Stimulated activated CD4-positive, alpha-beta T cell treated with anti-CD3 and anti-CD28 coated beads, Interleukin-12 subunit alpha, Interleukin-12 subunit beta, amount 100 ng/mL, for 24 hours (primary cell): ENCODE results near the gene LHX2.

Experiments
- DNase-seq, 2 experiments: peaks; one replicate each; pipeline ENCODE4 v3.0.0-alpha.2; 2020; ENCODE audit warnings: low read depth in 2 of 2

Gene LHX2

GRCh38 chr9:123999661-124000060 lies 11.9 kb upstream of the LHX2 start:
- DNase-seq = no peak

- DNase-seq = no peak
These were observed 11.3 kb upstream of the LHX2 start for GRCh38 chr9:124000161-124000783.

GRCh38 chr9:124000784-124001457 lies 10.6 kb upstream of the LHX2 start:
- DNase-seq = no peak

- DNase-seq = no peak
These were observed 10.1 kb upstream of the LHX2 start for GRCh38 chr9:124001458-124001799.

- DNase-seq = no peak
These were observed 9.6 kb upstream of the LHX2 start for GRCh38 chr9:124001866-124002525.

GRCh38 chr9:124003636-124004349 lies 7.8 kb upstream of the LHX2 start:
- DNase-seq = no peak

- DNase-seq = no peak
These were observed 7.0 kb upstream of the LHX2 start for GRCh38 chr9:124004593-124004992.

- no peak for DNase-seq
These were observed 6.4 kb upstream of the LHX2 start for GRCh38 chr9:124005029-124005771.

- no peak for DNase-seq
These were observed 4.9 kb upstream of the LHX2 start for GRCh38 chr9:124006448-124007361.

GRCh38 chr9:124007565-124008302 lies 3.8 kb upstream of the LHX2 start:
- DNase-seq = no peak

GRCh38 chr9:124008303-124008693 lies 3.3 kb upstream of the LHX2 start:
- DNase-seq = no peak

GRCh38 chr9:124008694-124009530 lies 2.7 kb upstream of the LHX2 start:
- no peak for DNase-seq

- DNase-seq = no peak
These were observed 1.9 kb upstream of the LHX2 start for GRCh38 chr9:124009531-124010217.

- no peak for DNase-seq
These were observed 1.3 kb upstream of the LHX2 start for GRCh38 chr9:124010303-124010664.

GRCh38 chr9:124010665-124011321 lies 775 bp upstream of the LHX2 start:
- no peak for DNase-seq

- DNase-seq = no peak
These were observed 1.1 kb downstream of the LHX2 start for GRCh38 chr9:124012368-124013301.
